ENCODE data around the gene PCBD1. TPM values are rescaled to one million over a fixed set of nuclear protein-coding genes. Genes with fewer than 3 reads are reported as not detected.
"Not testable (repeated sequence)": the region's sequence is repeated elsewhere in the genome, so short reads cannot be mapped to it uniquely, and the experiment has no call there.

PCBD1 gene
- polyA plus RNA-seq, 3 donors: 18.0 to 28.3 (median 21.3) TPM

GRCh38 chr10:70863470-70864160 lies 24.8 kb downstream of the PCBD1 start:
- no peak overlapping the region for H2AFZ ChIP-seq (ENCODE audit: insufficient read depth, low read depth, low read length, poor library complexity, severe bottlenecking)
- no peaks in the 10 kb centered on the region for H3K79me2 ChIP-seq (ENCODE audit: insufficient read depth, low read length)
- intact Hi-C loops (cut with micrococcal nuclease): no loop called here
- no peak overlapping the region for H3K4me2 ChIP-seq (replicated peaks; ENCODE audit: extremely low read depth, low read length, poor library complexity, severe bottlenecking)
- Mint-ChIP-seq H3K27me3 (ENCODE audit: low read depth in 3 of 3) (peaks cover 0 to 4% (median 0%) of the 10 kb centered on the region in 3 donors), H3K4me1 (peaks cover 28% of the 10 kb centered on the region), H3K36me3 (peaks cover 59 to 67% of the 10 kb centered on the region in 2 donors), H3K4me3 (no peak overlapping the region), H3K9me3 (peaks cover 0 to 2% (median 0%) of the 10 kb centered on the region in 7 donors), H3K27ac (no peak overlapping the region)
- no peak overlapping the region for H3K9ac ChIP-seq (ENCODE audit: insufficient read depth, low read length, poor library complexity, severe bottlenecking)
- H3K4me1 ChIP-seq (ENCODE audit: control insufficient read depth in 1 of 2, insufficient read depth in 2 of 2, low read length in 2 of 2): peaks cover 19 to 21% of the 10 kb centered on the region in 2 donors
- H4K20me1 ChIP-seq (ENCODE audit: insufficient read depth, low read length): no peaks in the 10 kb centered on the region
- no peak overlapping the region for H3K27ac ChIP-seq (ENCODE audit: low read depth in 1 of 2, low read length in 2 of 2)
- no peak for DNase-seq
- no peaks in the 10 kb centered on the region for H3K9me3 ChIP-seq (replicated peaks in 1 of 2; ENCODE audit: control insufficient read depth in 1 of 2, insufficient read depth in 1 of 2, low read length in 2 of 2)
- H3K4me3 ChIP-seq (replicated peaks in 1 of 3; ENCODE audit: low read depth in 2 of 3, low read length in 3 of 3): no peak overlapping the region
- TF ChIP-seq CTCF (IDR thresholded peaks at IDR 0.05): no peak
- peaks cover 23 to 48% of the 10 kb centered on the region in 2 donors for H3K36me3 ChIP-seq (replicated peaks in 1 of 2; ENCODE audit: control insufficient read depth in 1 of 2, insufficient read depth in 2 of 2, low read length in 2 of 2)
- no peaks in the 10 kb centered on the region for H3K27me3 ChIP-seq (ENCODE audit: control insufficient read depth in 2 of 2, insufficient read depth in 2 of 2, low read length in 2 of 2)

GRCh38 chr10:70861495-70862197 lies 26.7 kb downstream of the PCBD1 start:
- H3K9me3 Mint-ChIP-seq; H3K9me3 ChIP-seq (replicated peaks in 1 of 2; ENCODE audit: control insufficient read depth in 1 of 2, insufficient read depth in 1 of 2, low read length in 2 of 2); H3K4me2 ChIP-seq (replicated peaks; ENCODE audit: extremely low read depth, low read length, poor library complexity, severe bottlenecking); H3K27ac ChIP-seq (ENCODE audit: low read depth in 1 of 2, low read length in 2 of 2); H4K20me1 ChIP-seq (ENCODE audit: insufficient read depth, low read length); H3K79me2 ChIP-seq (ENCODE audit: insufficient read depth, low read length); H3K4me3 Mint-ChIP-seq; H3K27me3 ChIP-seq (ENCODE audit: control insufficient read depth in 2 of 2, insufficient read depth in 2 of 2, low read length in 2 of 2); H3K9ac ChIP-seq (ENCODE audit: insufficient read depth, low read length, poor library complexity, severe bottlenecking); H3K27ac Mint-ChIP-seq; H3K27me3 Mint-ChIP-seq (ENCODE audit: low read depth in 3 of 3); DNase-seq; H2AFZ ChIP-seq (ENCODE audit: insufficient read depth, low read depth, low read length, poor library complexity, severe bottlenecking); H3K4me3 ChIP-seq (replicated peaks in 1 of 3; ENCODE audit: low read depth in 2 of 3, low read length in 3 of 3); intact Hi-C loops (cut with micrococcal nuclease): not testable (repeated sequence)
- peaks cover 12 to 14% of the 10 kb centered on the region in 2 donors for H3K4me1 ChIP-seq (ENCODE audit: control insufficient read depth in 1 of 2, insufficient read depth in 2 of 2, low read length in 2 of 2)
- WGBS (ENCODE audit: insufficient coverage): 96% methylated on average over 33 of the region's 42 CpGs
- H3K36me3 ChIP-seq (replicated peaks in 1 of 2; ENCODE audit: control insufficient read depth in 1 of 2, insufficient read depth in 2 of 2, low read length in 2 of 2): peaks cover 42 to 63% of the 10 kb centered on the region in 2 donors
- peaks cover 71 to 78% of the 10 kb centered on the region in 2 donors for H3K36me3 Mint-ChIP-seq
- H3K4me1 Mint-ChIP-seq: peaks cover 18% of the 10 kb centered on the region
